Spleen (tissue), 7 donors: ENCODE data around the gene DCST2.

Experiments used
- POLR2A ChIP-seq, 3 donors: fragments of 450-650 bp; IDR thresholded peaks; one replicate each; pipeline ENCODE4 v1.5.1; 2017; ENCODE audit warnings: antibody characterized with exemption in 3 of 3, mild to moderate bottlenecking in 1 of 3
- POLR2AphosphoS5 ChIP-seq, 3 donors: sonication (generic); formaldehyde crosslinking; IDR thresholded peaks; one replicate each; pipeline ENCODE4 v1.5.1; 2017; ENCODE audit warnings: antibody characterized with exemption in 3 of 3
- TF ChIP-seq, protein P1 (sequence below), 11 experiments: fragments of 200-600 bp in 7 of 11; fragments of 450-650 bp in 4 of 11; sonication (generic) in 4 of 11; IDR thresholded peaks in 8 of 11; conservative IDR thresholded peaks in 3 of 11; 1 replicate in 7 of 11; 2 replicates in 4 of 11; pipeline versions ENCODE4 v1.4.0 to v1.8.0; 2016 to 2021; ENCODE audit warnings: antibody characterized with exemption in 11 of 11, inconsistent platforms in 4 of 11, mild to moderate bottlenecking in 1 of 11
- donor health status: DM: no; HTN: no; CAD: no; lungs with moderate emphysema.
- donor health status: DM: no; HTN: no; CAD: no.
- donor health status: DM: no; HTN: no; CAD: no.

DNA sequence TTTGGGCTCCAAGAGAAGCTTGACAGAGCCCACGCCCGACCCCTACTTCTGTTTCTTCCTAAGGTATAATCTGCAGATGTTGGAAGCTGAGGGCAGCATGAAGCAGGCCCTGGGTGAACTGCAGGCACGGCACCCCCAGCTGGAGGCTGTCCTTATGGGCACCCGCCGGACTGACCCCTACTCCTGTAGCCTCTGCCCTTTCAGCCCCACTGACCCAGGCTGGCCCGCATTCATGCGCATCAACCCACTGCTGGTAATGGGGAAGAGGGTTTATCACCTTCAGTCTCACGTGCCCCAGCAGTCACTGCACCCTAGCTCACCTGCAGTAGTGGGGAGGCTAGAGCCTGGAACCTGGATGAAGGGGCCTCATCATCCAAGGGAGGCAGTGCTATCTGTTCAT is 43.3 kb downstream of the DCST2 start:
- TF ChIP-seq, protein P1, sequence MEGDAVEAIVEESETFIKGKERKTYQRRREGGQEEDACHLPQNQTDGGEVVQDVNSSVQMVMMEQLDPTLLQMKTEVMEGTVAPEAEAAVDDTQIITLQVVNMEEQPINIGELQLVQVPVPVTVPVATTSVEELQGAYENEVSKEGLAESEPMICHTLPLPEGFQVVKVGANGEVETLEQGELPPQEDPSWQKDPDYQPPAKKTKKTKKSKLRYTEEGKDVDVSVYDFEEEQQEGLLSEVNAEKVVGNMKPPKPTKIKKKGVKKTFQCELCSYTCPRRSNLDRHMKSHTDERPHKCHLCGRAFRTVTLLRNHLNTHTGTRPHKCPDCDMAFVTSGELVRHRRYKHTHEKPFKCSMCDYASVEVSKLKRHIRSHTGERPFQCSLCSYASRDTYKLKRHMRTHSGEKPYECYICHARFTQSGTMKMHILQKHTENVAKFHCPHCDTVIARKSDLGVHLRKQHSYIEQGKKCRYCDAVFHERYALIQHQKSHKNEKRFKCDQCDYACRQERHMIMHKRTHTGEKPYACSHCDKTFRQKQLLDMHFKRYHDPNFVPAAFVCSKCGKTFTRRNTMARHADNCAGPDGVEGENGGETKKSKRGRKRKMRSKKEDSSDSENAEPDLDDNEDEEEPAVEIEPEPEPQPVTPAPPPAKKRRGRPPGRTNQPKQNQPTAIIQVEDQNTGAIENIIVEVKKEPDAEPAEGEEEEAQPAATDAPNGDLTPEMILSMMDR (IDR thresholded peaks at IDR 0.05 in 8 of 11, conservative IDR thresholded peaks at IDR 0.05 in 3 of 11): no peak
- peak in 1 of 3 donors; percentile 16 for TF ChIP-seq POLR2AphosphoS5 (IDR thresholded peaks at IDR 0.05)
- TF ChIP-seq POLR2A (IDR thresholded peaks at IDR 0.05): no peak
